Measurements from ENCODE around the gene STAT2.

- TF ChIP-seq, protein P1, sequence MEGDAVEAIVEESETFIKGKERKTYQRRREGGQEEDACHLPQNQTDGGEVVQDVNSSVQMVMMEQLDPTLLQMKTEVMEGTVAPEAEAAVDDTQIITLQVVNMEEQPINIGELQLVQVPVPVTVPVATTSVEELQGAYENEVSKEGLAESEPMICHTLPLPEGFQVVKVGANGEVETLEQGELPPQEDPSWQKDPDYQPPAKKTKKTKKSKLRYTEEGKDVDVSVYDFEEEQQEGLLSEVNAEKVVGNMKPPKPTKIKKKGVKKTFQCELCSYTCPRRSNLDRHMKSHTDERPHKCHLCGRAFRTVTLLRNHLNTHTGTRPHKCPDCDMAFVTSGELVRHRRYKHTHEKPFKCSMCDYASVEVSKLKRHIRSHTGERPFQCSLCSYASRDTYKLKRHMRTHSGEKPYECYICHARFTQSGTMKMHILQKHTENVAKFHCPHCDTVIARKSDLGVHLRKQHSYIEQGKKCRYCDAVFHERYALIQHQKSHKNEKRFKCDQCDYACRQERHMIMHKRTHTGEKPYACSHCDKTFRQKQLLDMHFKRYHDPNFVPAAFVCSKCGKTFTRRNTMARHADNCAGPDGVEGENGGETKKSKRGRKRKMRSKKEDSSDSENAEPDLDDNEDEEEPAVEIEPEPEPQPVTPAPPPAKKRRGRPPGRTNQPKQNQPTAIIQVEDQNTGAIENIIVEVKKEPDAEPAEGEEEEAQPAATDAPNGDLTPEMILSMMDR (IDR thresholded peaks at IDR 0.05; ENCODE audit: low read length): no peak
- TF ChIP-seq EZH2 (optimal IDR thresholded peaks at IDR 0.05; ENCODE audit: low read depth, low read length): no peak
Measured at GRCh38 chr12:56336361-56337167, 23.3 kb downstream of the STAT2 start.
